Renal cortex interstitium (tissue), 11 donors: ENCODE measurements around the gene CENPP. TPM values are rescaled to one million over a fixed set of nuclear protein-coding genes. Genes with fewer than 3 reads are reported as not detected.

Source experiments
- DNase-seq, 11 donors: peaks; one replicate each; pipeline ENCODE4 v3.0.0-alpha.2; 2013; ENCODE audit warnings: low read depth in 9 of 11, low spot score in 4 of 11; ENCODE audit errors: extremely low read depth in 1 of 11
- polyA plus RNA-seq, 3 donors: library from polyadenylated mRNA; unstranded; fragments of 120-200 nt; gene quantifications; one replicate each; pipeline ENCODE4 v1.2.1, GENCODE V29; 2013; ENCODE audit not compliant: insufficient read length in 3 of 3

The CENPP gene
- polyA plus RNA-seq, 3 donors = 5.5 to 8.3 (median 7.6) TPM

GRCh38 chr9:92631452-92632343 is 305.9 kb downstream of the CENPP start:
- DNase-seq = no peak

DNA sequence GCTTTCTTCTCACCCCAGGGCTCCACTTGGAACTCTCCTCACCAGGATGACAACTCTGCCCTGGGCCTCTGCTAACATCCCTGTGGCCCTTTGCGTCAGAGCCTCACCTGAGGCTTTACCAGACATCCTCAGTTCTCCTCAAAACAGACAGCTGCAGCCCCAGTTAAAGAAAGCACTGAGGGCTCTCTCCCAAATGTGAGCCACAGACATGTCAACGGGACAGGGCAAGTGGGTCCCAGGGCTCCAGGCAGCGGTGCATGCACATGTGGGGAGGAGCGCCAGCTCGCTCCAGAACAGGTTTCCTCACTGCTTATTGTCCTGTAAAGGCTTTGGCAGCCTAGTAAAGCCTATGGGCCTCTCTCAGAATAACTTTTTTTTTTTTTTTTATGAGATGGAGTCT is 306.9 kb downstream of the CENPP start:
- no peak for DNase-seq

- DNase-seq = no peak
Observed at GRCh38 chr9:92633614-92634278, 308.0 kb downstream of the CENPP start.

GRCh38 chr9:92634712-92635605 is 309.2 kb downstream of the CENPP start:
- peak in 10 of 11 donors; percentile 35 to 72 (median 60) for DNase-seq

GRCh38 chr9:92635760-92636159 is 310.0 kb downstream of the CENPP start:
- DNase-seq = no peak

DNA sequence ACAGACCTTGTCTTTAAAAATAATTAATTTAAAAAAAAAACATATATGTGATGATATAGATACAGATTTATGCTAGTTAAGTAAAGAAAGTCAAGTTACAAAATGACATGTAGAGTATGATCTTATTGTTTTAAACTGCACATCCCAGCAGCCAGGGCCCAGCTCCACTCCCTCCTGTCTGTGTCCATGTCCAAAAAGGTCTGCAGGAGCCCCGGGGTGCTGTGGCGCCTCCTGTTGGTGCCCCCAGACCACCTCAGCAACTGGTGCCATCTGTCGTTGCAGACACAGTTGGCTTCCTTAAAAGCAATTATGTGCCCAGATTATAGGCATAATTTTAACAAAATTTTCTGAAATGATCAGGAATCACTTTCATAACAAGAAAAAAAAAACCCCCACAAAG is 310.9 kb downstream of the CENPP start:
- DNase-seq = no peak

GRCh38 chr9:92637326-92637725 is 311.6 kb downstream of the CENPP start:
- DNase-seq = no peak

DNA sequence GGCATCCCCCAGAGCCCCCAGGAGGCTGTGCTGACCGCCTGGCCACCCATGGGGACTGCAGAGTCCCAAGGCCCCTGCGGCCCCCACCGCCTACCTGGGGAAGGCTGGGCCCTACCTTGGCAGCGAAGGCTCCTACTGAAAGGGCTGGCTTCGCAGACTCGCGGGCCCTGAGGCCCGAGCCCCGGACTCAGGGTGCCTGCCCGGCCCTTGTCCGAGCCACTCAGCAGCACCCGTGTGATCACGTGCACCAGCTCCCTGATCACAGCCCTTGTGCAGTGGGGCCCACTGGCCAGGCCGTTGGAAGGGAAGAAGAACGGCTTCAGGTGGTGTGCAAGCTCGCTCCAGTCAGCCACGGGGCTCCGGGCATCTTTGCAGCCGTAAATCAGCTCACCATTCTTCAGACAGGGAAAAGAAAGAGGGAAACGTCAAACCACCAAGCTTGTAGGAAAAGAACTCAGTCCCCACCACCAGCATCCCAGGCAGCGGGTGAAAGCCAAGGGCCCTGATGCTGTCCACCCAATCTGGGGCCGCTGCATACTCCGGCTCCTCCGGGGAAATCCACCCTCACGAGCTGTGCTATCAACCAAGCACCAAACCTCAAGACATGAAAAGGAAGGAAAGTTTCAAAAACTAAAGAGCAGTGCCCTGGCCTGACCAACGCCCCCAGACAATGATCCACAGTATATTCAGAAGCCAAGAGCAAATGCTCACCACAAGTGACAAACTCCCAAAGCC is 312.3 kb downstream of the CENPP start:
- no peak for DNase-seq

DNA sequence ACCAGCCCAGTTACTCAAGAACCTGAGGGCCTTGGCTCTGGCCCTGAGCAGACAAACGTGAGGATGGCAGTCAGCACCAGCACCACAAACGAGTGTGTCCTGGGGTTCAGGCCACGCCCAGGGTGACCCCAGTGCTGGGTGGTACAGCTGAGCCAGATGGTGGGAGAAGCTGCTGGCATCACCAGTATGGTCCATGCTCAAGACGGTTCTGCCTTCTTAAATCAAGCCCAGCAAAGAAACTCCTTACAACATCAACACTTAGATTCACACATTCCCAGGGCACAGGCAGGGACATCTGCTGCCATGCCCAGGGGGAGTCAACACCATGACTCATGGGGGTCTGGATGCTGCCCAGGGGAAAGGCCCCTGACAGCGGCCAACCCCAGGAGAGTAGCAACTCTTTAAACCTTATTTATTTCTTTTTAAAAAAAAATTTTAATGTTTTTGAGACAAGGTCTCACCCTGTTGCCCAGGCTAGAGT is 312.9 kb downstream of the CENPP start:
- no peak for DNase-seq

DNA sequence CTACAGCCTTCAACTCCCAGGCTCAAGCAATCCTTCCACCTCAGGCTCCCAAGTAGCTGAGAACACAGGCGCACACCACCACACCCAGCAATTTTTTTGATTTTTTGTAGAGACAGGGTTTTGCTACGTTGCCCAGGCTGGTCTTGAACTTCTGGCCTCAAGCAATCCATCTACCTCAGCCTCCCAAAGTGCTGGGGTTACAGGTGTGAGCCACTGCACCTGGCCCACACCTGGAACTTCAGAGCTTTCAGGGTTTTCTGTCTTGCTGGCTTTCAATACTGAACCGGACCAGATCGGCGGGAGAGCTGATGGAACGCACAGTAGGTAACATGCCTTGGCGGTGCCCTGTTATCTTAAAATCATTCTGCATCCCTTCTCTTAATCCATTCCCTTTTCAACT is 313.4 kb downstream of the CENPP start:
- DNase-seq = no peak

GRCh38 chr9:92639791-92640271 is 314.1 kb downstream of the CENPP start:
- DNase-seq = no peak

- no peak for DNase-seq
Observed at GRCh38 chr9:92640398-92641091, 314.8 kb downstream of the CENPP start.

DNA sequence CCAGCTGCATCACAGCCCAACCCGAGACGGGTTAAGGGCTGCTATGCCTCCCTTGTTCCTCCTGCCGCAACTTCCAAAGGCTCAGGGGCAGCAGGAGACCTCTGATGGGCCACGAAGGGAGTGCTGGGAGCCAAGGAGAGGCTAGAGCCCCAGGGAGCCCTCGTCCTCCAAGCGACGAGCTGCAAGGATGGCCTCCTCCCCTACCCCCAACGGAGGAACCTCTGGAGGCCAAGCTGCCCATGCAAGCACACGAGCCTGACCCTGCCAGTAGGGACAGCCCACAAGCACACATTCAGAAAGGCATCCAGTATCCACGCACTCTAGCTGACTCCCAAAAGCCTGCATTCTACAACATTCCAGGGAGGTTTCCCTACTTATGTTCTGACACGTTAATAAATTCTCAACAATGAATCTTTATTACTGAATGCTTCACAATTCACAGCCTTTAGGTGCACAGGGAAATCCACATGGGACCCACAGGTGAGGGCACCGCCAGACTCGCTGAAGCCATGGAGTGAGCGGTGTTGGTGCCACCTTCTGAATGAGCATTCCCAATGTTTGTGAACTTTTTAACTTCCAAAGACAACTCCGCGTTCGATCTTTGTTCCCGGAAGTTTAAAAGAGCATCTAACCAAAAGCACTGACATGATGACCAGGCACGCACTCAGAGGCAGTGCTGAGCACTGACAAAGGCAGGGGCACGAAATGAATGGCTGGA is 315.5 kb downstream of the CENPP start:
- no peak for DNase-seq

- DNase-seq = no peak
Observed at GRCh38 chr9:92642041-92642451, 316.3 kb downstream of the CENPP start.

- no peak for DNase-seq
Observed at GRCh38 chr9:92642564-92642963, 316.8 kb downstream of the CENPP start.

- no peak for DNase-seq
Observed at GRCh38 chr9:92644278-92644677, 318.5 kb downstream of the CENPP start.

GRCh38 chr9:92645041-92645440 is 319.3 kb downstream of the CENPP start:
- DNase-seq = no peak
